Measurements from ENCODE around the gene PPP2R3B.

The PPP2R3B gene

GRCh38 chrX:373641-374471, 12.9 kb downstream of the PPP2R3B start:
- Histone ChIP-seq H2BK5ac (ENCODE audit: low read length) (no peak overlapping the region), H3K9me3 (replicated peaks in 1 of 2; ENCODE audit: control insufficient read depth in 2 of 2, insufficient read depth in 1 of 2, low read depth in 1 of 2, low read length in 2 of 2) (no peaks in the 10 kb centered on the region), H3K27ac (replicated peaks; ENCODE audit: low read length) (no peak overlapping the region), H3K27me3 (ENCODE audit: control insufficient read depth in 3 of 3, insufficient read depth in 3 of 3, low read depth in 1 of 3, low read length in 3 of 3) (peaks cover 0 to 15% (median 0%) of the 10 kb centered on the region in 3 experiments), H3K23ac (ENCODE audit: low read depth, low read length, poor library complexity) (peak overlapping the region; percentile 85), H3K4me2 (ENCODE audit: insufficient read depth, low read length, poor library complexity, severe bottlenecking) (peak overlapping the region; percentile 94), H3K79me1 (ENCODE audit: low read depth, low read length) (peaks cover 27% of the 10 kb centered on the region), H2AK5ac (ENCODE audit: low read depth, low read length) (peak overlapping the region; percentile 97), H2BK15ac (ENCODE audit: low read length) (no peak overlapping the region), H3K14ac (ENCODE audit: low read length) (peak overlapping the region; percentile 94), H4K91ac (ENCODE audit: low read depth, low read length, poor library complexity) (no peak overlapping the region), H2BK120ac (ENCODE audit: low read depth, low read length) (no peak overlapping the region), H2BK12ac (ENCODE audit: low read length) (peak overlapping the region; percentile 22), H3K4ac (ENCODE audit: low read length) (no peak overlapping the region), H3K36me3 (replicated peaks in 1 of 2; ENCODE audit: control insufficient read depth in 2 of 2, insufficient read depth in 2 of 2, low read length in 2 of 2) (no peaks in the 10 kb centered on the region), H3K18ac (ENCODE audit: low read length) (peak overlapping the region; percentile 95), H4K8ac (ENCODE audit: low read depth, low read length) (no peak overlapping the region), H3K9ac (ENCODE audit: low read depth, low read length, poor library complexity) (peak overlapping the region; percentile 91), H2AFZ (ENCODE audit: low read length) (peak overlapping the region; percentile 89), H3K4me3 (ENCODE audit: low read length in 2 of 2) (peak overlapping the region; percentile 54 to 80), H3K4me1 (ENCODE audit: control insufficient read depth in 2 of 2, insufficient read depth in 1 of 2, low read depth in 1 of 2, low read length in 2 of 2) (peaks cover 17 to 28% of the 10 kb centered on the region in 2 donors)
- WGBS, 2 donors (ENCODE audit: extremely low coverage in 2 of 2, insufficient read length in 2 of 2, insufficient replicate concordance in 1 of 2), result no CpG with 5 or more reads among the region's 93 CpGs
- DNase-seq (ENCODE audit: low spot score), result peak; percentile 52

GRCh38 chrX:372856-373640, 13.7 kb downstream of the PPP2R3B start:
- Histone ChIP-seq H3K9me3 (replicated peaks in 1 of 2; ENCODE audit: control insufficient read depth in 2 of 2, insufficient read depth in 1 of 2, low read depth in 1 of 2, low read length in 2 of 2) (no peaks in the 10 kb centered on the region), H3K27ac (replicated peaks; ENCODE audit: low read length) (no peak overlapping the region)

GRCh38 chrX:371907-372306, 14.8 kb downstream of the PPP2R3B start:
- Histone ChIP-seq H3K18ac (ENCODE audit: low read length) (no peak overlapping the region), H4K91ac (ENCODE audit: low read depth, low read length, poor library complexity) (no peak overlapping the region), H3K27ac (replicated peaks; ENCODE audit: low read length) (no peak overlapping the region), H3K4me2 (ENCODE audit: insufficient read depth, low read length, poor library complexity, severe bottlenecking) (no peak overlapping the region), H3K79me1 (ENCODE audit: low read depth, low read length) (peaks cover 28% of the 10 kb centered on the region), H4K8ac (ENCODE audit: low read depth, low read length) (no peak overlapping the region), H2BK120ac (ENCODE audit: low read depth, low read length) (no peak overlapping the region), H2AFZ (ENCODE audit: low read length) (no peak overlapping the region), H3K23ac (ENCODE audit: low read depth, low read length, poor library complexity) (no peak overlapping the region), H2BK5ac (ENCODE audit: low read length) (no peak overlapping the region), H3K14ac (ENCODE audit: low read length) (no peak overlapping the region), H3K27me3 (ENCODE audit: control insufficient read depth in 3 of 3, insufficient read depth in 3 of 3, low read depth in 1 of 3, low read length in 3 of 3) (peaks cover 0 to 15% (median 0%) of the 10 kb centered on the region in 3 experiments), H3K36me3 (replicated peaks in 1 of 2; ENCODE audit: control insufficient read depth in 2 of 2, insufficient read depth in 2 of 2, low read length in 2 of 2) (peaks cover 1 to 4% of the 10 kb centered on the region in 2 donors), H2BK12ac (ENCODE audit: low read length) (no peak overlapping the region), H3K9ac (ENCODE audit: low read depth, low read length, poor library complexity) (no peak overlapping the region), H3K9me3 (replicated peaks in 1 of 2; ENCODE audit: control insufficient read depth in 2 of 2, insufficient read depth in 1 of 2, low read depth in 1 of 2, low read length in 2 of 2) (no peaks in the 10 kb centered on the region), H2BK15ac (ENCODE audit: low read length) (no peak overlapping the region), H2AK5ac (ENCODE audit: low read depth, low read length) (no peak overlapping the region), H3K4me1 (ENCODE audit: control insufficient read depth in 2 of 2, insufficient read depth in 1 of 2, low read depth in 1 of 2, low read length in 2 of 2) (peaks cover 17 to 19% of the 10 kb centered on the region in 2 donors), H3K4me3 (ENCODE audit: low read length in 2 of 2) (no peak overlapping the region), H3K4ac (ENCODE audit: low read length) (no peak overlapping the region)
- no CpG with 5 or more reads among the region's 15 CpGs for WGBS, 2 donors (ENCODE audit: extremely low coverage in 2 of 2, insufficient read length in 2 of 2, insufficient replicate concordance in 1 of 2)
- no peak for DNase-seq (ENCODE audit: low spot score)

More at GRCh38 chrX:372856-373640, 13.7 kb downstream of the PPP2R3B start:
- WGBS, 2 donors (ENCODE audit: extremely low coverage in 2 of 2, insufficient read length in 2 of 2, insufficient replicate concordance in 1 of 2), result no CpG with 5 or more reads among the region's 63 CpGs
- peak overlapping the region; percentile 54 to 80 for H3K4me3 ChIP-seq (ENCODE audit: low read length in 2 of 2)
- peak overlapping the region; percentile 39 for H2BK5ac ChIP-seq (ENCODE audit: low read length)
- no peak for DNase-seq (ENCODE audit: low spot score)
- peaks cover 0 to 15% (median 0%) of the 10 kb centered on the region in 3 experiments for H3K27me3 ChIP-seq (ENCODE audit: control insufficient read depth in 3 of 3, insufficient read depth in 3 of 3, low read depth in 1 of 3, low read length in 3 of 3)
- no peak overlapping the region for H2BK120ac ChIP-seq (ENCODE audit: low read depth, low read length)
- H4K91ac ChIP-seq (ENCODE audit: low read depth, low read length, poor library complexity), result no peak overlapping the region
- H3K4me1 ChIP-seq (ENCODE audit: control insufficient read depth in 2 of 2, insufficient read depth in 1 of 2, low read depth in 1 of 2, low read length in 2 of 2), result peaks cover 17 to 20% of the 10 kb centered on the region in 2 donors
- peak overlapping the region; percentile 94 for H3K4me2 ChIP-seq (ENCODE audit: insufficient read depth, low read length, poor library complexity, severe bottlenecking)
- H3K9ac ChIP-seq (ENCODE audit: low read depth, low read length, poor library complexity), result peak overlapping the region; percentile 86
- no peaks in the 10 kb centered on the region for H3K36me3 ChIP-seq (replicated peaks in 1 of 2; ENCODE audit: control insufficient read depth in 2 of 2, insufficient read depth in 2 of 2, low read length in 2 of 2)
- H4K8ac ChIP-seq (ENCODE audit: low read depth, low read length), result no peak overlapping the region
- H3K79me1 ChIP-seq (ENCODE audit: low read depth, low read length), result peaks cover 26% of the 10 kb centered on the region
- no peak overlapping the region for H3K4ac ChIP-seq (ENCODE audit: low read length)
- peak overlapping the region; percentile 89 for H2AFZ ChIP-seq (ENCODE audit: low read length)
- peak overlapping the region; percentile 95 for H3K18ac ChIP-seq (ENCODE audit: low read length)
- peak overlapping the region; percentile 97 for H2AK5ac ChIP-seq (ENCODE audit: low read depth, low read length)
- peak overlapping the region; percentile 22 for H2BK12ac ChIP-seq (ENCODE audit: low read length)
- peak overlapping the region; percentile 49 for H2BK15ac ChIP-seq (ENCODE audit: low read length)
- H3K23ac ChIP-seq (ENCODE audit: low read depth, low read length, poor library complexity), result peak overlapping the region; percentile 85
- peak overlapping the region; percentile 94 for H3K14ac ChIP-seq (ENCODE audit: low read length)

All from neuronal stem cell (in vitro differentiated cells).